Neural crest cell (in vitro differentiated cells): Measurements from ENCODE around the gene PDAP1. TPM values are rescaled to one million over a fixed set of nuclear protein-coding genes. Genes with fewer than 3 reads are reported as not detected.

ENCODE experiments used
- DNase-seq: peaks from one replicate; pipeline ENCODE4 v3.0.0; 2021; ENCODE audit warnings: low read depth, mixed read lengths, low spot score
- H3K27ac Mint-ChIP-seq: one replicate; pipeline ENCODE4 v1.8.0; 2021; ENCODE audit warnings: mild to moderate bottlenecking, mixed read lengths; ENCODE audit not compliant: unreplicated experiment
- H3K27me3 Mint-ChIP-seq: 2 replicates; pipeline ENCODE4 v1.8.0; 2021; ENCODE audit warnings: low read depth, mild to moderate bottlenecking, mixed read lengths
- H3K36me3 Mint-ChIP-seq: 2 replicates; pipeline ENCODE4 v1.8.0; 2021; ENCODE audit warnings: low read depth, mild to moderate bottlenecking, mixed read lengths
- H3K4me1 Mint-ChIP-seq: 2 replicates; pipeline ENCODE4 v1.8.0; 2021; ENCODE audit warnings: mixed read lengths
- H3K4me3 Mint-ChIP-seq: one replicate; pipeline ENCODE4 v1.8.0; 2021; ENCODE audit warnings: mild to moderate bottlenecking, mixed read lengths
- H3K9me3 Mint-ChIP-seq: 2 replicates; pipeline ENCODE4 v1.8.0; 2021; ENCODE audit warnings: mixed read lengths
- total RNA-seq: library from RNA; stranded (reverse); gene quantifications from 2 replicates; pipeline ENCODE4 v1.2.1, GENCODE V29; 2021
- TF ChIP-seq, protein P1 (sequence below): fragments of 200-600 bp; sonication (generic); conservative IDR thresholded peaks from 2 replicates; pipeline ENCODE4 v1.5.0; 2021; ENCODE audit warnings: antibody characterized with exemption, mild to moderate bottlenecking

Gene PDAP1
- total RNA-seq, 1 donor from 2014 or later, result 146 TPM

DNA sequence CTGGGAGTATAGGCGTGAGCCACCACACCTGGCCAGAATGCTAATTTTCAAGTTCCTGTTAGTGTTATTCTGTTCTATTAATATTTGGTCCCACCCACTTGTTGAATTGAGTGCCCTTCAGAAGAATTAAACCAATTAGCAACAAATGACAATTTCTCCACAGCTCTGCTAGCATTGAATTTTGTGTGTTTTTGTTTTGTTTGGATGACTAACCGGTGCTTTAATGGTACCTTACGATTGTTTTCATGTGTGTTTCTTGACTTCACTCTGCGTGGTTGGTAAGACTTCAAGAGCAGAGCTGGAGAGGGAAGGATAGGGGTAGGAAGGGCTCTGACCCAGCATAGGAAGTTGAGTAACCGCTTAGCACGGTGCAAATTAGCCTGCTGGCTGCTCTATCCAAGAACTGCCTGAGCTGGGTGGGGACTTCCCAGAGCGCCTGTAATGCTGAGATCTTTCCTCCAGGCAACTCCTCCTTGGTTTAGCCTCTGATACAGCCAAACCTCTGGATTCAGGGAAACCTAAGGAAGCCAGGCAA, 29.3 kb downstream of the PDAP1 start:
- TF ChIP-seq, protein P1, sequence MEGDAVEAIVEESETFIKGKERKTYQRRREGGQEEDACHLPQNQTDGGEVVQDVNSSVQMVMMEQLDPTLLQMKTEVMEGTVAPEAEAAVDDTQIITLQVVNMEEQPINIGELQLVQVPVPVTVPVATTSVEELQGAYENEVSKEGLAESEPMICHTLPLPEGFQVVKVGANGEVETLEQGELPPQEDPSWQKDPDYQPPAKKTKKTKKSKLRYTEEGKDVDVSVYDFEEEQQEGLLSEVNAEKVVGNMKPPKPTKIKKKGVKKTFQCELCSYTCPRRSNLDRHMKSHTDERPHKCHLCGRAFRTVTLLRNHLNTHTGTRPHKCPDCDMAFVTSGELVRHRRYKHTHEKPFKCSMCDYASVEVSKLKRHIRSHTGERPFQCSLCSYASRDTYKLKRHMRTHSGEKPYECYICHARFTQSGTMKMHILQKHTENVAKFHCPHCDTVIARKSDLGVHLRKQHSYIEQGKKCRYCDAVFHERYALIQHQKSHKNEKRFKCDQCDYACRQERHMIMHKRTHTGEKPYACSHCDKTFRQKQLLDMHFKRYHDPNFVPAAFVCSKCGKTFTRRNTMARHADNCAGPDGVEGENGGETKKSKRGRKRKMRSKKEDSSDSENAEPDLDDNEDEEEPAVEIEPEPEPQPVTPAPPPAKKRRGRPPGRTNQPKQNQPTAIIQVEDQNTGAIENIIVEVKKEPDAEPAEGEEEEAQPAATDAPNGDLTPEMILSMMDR, result no peak
- no peak for DNase-seq
- peaks cover 20% of the 10 kb centered on the region for H3K4me1 Mint-ChIP-seq
- peak overlapping the region; percentile 42 for H3K4me3 Mint-ChIP-seq
- no peaks in the 10 kb centered on the region for H3K9me3 Mint-ChIP-seq
- H3K36me3 Mint-ChIP-seq, result peaks cover 2% of the 10 kb centered on the region
- H3K27me3 Mint-ChIP-seq, result no peaks in the 10 kb centered on the region
- H3K27ac Mint-ChIP-seq, result no peak overlapping the region

DNA sequence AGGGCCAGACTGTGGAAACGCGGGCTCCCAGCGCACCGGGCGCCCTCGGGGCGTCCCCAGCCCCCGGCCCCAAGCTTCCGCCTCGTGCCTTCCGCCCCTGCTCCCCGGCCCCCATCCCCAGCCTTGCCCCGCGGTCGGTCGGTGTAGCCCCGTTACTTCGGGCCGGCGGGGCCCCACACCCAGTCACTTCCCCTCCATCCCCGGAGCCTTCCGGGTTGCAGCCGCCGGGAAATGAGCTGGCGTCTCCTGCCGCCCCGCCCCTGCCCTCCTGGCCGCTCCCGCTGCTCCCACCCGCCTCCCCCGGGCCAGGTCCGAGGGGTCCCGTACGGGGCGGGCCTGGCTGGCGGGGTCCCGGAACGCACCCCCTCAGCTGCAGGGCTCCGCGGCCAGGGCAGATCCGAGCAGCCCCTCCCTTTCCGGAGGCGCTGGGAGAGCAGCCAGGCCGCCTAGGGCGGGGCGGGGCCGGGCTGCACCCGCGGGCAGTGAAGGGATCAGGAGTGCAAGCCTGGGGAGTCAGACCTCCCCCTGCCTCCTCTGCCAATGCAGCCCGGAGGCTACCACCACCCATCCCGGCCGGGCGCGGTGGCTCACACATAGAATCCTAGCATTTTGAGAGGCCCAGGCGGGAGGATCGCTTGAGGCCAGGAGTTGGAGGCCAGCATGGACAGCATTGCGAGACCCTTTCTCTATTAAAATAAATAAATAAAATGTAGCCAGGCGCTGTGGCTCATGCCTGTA, 33.2 kb downstream of the PDAP1 start:
- Mint-ChIP-seq H3K36me3 (no peaks in the 10 kb centered on the region), H3K9me3 (no peaks in the 10 kb centered on the region), H3K27ac (no peak overlapping the region), H3K4me1 (peaks cover 24% of the 10 kb centered on the region), H3K27me3 (peaks cover 5% of the 10 kb centered on the region), H3K4me3 (peak overlapping the region; percentile 31)
- TF ChIP-seq, protein P1, result no peak
- peak; percentile 30 for DNase-seq

DNA sequence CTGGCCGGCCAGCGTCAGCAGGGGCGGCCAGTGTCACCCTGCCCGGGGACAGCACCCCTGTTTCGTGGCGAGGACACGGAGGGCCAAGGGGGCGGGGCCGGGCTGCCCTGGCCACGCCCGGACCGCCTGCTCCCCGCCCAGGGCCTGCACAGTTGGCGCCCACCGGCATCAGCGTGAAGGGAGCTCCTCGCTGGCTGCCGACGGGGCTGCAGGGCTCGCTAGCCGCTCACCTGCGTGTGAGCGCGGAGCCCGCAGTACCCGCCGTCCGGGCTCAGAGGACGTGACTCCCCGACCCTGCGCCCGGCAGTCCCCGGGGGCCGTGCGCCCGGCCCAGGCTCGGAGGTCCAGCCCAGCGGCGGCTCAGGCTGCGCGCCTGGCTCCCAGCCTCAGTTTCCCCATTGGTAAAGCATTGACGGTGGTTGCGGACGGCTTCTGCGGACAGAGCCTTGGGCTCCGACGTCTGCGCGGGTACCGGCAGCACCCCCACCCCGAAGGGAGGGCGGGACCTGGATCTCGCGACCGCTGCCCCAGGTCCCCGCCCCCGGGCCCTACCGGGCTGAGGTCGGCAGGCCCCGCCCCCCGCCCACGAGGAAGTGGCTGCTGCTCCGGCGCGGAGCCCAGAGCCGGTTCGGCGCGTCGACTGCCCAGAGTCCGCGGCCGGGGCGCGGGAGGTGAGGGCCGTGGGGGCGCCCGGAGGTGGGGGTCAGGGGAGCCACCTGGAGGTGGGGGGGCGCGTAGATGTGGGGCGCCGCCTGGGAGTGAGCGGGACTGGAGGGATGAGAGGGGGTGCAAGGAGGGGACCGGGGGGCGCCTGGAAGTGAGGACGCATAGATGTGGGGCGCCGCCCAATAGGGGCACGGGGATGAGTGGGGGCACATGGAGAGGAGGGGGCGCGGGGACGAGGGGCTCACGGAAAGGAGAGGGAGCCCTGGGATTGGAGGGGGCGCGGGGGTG, 34.0 kb downstream of the PDAP1 start, which contains the start of gene ARPC1B:
TSS of gene ARPC1B (plus strand) at position 620 of the 954 bp plus-strand sequence. CDS start 10,985 bp downstream, outside the sequence.
- peak; percentile 36 for DNase-seq
- Mint-ChIP-seq H3K36me3 (no peaks in the 10 kb centered on the region), H3K27ac (no peak within 1 kb of the TSS), H3K4me3 (peak within 1 kb of the TSS; percentile 89), H3K9me3 (no peaks in the 10 kb centered on the region), H3K4me1 (peaks cover 18% of the 10 kb centered on the region), H3K27me3 (peaks cover 5% of the 10 kb centered on the region)
- TF ChIP-seq, protein P1, result no peak

DNA sequence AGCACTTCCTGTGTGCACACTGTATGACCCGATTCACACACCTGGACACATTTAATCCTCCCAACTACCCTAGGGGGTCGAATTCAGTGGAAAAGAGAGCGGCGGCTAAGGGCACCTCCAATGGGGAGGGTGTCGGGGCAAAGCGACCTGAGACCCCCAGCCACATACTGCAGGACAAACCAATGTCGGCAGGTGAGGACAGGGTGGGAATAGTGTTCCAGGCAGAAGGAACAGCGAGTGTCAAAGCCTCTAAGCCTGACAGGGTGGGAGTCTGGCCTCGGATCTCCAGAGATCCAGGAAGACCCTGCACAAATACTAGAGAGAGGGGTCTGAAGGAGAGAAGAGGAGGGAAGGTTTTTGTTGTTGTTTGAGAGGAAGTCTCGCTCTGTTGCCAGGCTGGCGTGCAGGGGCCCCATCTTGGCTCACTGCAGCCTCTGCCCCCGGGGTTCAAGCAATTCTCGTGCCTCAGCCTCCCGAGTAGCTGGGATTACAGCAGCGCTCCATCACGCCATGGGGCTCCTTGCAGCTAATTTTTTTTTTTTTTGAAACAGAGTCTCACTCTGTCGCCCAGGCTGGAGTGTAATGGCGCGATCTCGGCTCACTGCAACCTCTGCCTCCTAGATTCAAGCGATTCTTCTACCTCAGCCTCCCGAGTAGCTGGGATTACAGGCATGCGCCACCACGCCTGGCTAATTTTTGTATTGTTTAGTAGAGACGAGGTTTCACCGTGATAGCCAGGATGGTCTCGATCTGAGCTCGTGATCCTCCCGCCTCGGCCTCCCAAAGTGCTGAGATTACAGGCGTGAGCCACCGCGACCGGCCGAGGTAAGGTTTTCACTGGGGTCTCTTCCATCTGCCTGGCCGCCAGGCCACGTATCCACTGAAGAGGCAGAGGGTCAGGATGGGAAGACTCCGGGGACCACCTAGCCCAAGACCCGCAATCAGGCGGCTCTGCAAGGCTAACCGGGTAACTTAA, 35.0 kb downstream of the PDAP1 start:
- TF ChIP-seq, protein P1, result no peak
- peak overlapping the region; percentile 89 for H3K4me3 Mint-ChIP-seq
- no peak overlapping the region for H3K27ac Mint-ChIP-seq
- peaks cover 5% of the 10 kb centered on the region for H3K27me3 Mint-ChIP-seq
- H3K4me1 Mint-ChIP-seq, result peaks cover 13% of the 10 kb centered on the region
- H3K36me3 Mint-ChIP-seq, result peaks cover 4% of the 10 kb centered on the region
- no peaks in the 10 kb centered on the region for H3K9me3 Mint-ChIP-seq
- no peak for DNase-seq
